Heart left ventricle (tissue), 13 donors: Measurements from ENCODE around the gene CRYGN.

Experiments
- CTCF ChIP-seq, 12 donors: fragments of 200-600 bp; sonication (generic) in 4 of 12; IDR thresholded peaks; one replicate each; pipeline versions ENCODE4 v1.5.0 to v1.8.0; 2018 to 2022; ENCODE audit warnings: antibody characterized with exemption in 12 of 12, mild to moderate bottlenecking in 5 of 12
- POLR2A ChIP-seq, 2 donors: fragments of 450-650 bp; IDR thresholded peaks; one replicate each; pipeline ENCODE4 v1.6.1; 2017; ENCODE audit warnings: antibody characterized with exemption in 2 of 2, mild to moderate bottlenecking in 2 of 2, moderate library complexity in 2 of 2
- donor health status: ischemic (EF 13 %, LVEDD 7.1; RV severe dilation, severe dysfunction).
- donor health status: DM: no; HTN: yes; CAD: no.
- donor health status: DM: no; HTN: no; CAD: no.
- donor health status: ischemic (EF 25% LVEDD 6.9; RV normal size, moderate dysfunction).
- donor health status: ischemic (EF 25% LVEDD 5.7; RV mildly dilated, moderate dysfunction).
- donor health status: ischemic (EF 35%, LVEDD 5.7; RV mildly dilated, moderate dysfunction).
- donor health status: nonischemic (EF 11% LVEDD 7.7; RV severe dilation, severe dysfunction).
- donor health status: DM: yes; HTN: yes; CAD: no.
- donor health status: PGD.
- donor health status: ischemic (EF 29% LVEDD 5.4; RV normal size, mild dysfunction).
- donor health status: nonischemic (EF 23%, LVEDD 6.1; RV moderate dilation, normal function).

- no peak for TF ChIP-seq CTCF (IDR thresholded peaks at IDR 0.05)
- TF ChIP-seq POLR2A (IDR thresholded peaks at IDR 0.05) = no peak
Measured at GRCh38 chr7:151484971-151485707, 45.2 kb upstream of the CRYGN start.
